ENCODE data around the gene DHRS7C. TPM values are rescaled to one million over a fixed set of nuclear protein-coding genes. Genes with fewer than 3 reads are reported as not detected.

The DHRS7C gene
- polyA plus RNA-seq, 1 donor from 2014 or later = not detected

- no peaks in the 10 kb centered on the region for H3K9me2 ChIP-seq (ENCODE audit: insufficient read depth, low read length)
- H3K27me3 ChIP-seq (ENCODE audit: insufficient read depth, low read depth, low read length) = no peaks in the 10 kb centered on the region
- H3K9me3 ChIP-seq (ENCODE audit: low read length) = no peaks in the 10 kb centered on the region
- no peaks in the 10 kb centered on the region for H4K20me1 ChIP-seq (ENCODE audit: insufficient read depth)
- no peak overlapping the region for H3K4me3 ChIP-seq (ENCODE audit: low read length)
- no peaks in the 10 kb centered on the region for H3K79me2 ChIP-seq (replicated peaks; ENCODE audit: insufficient read depth, low read length)
- no peak for TF ChIP-seq MXI1 (conservative IDR thresholded peaks at IDR 0.05; ENCODE audit: poor library complexity, severe bottlenecking)
- H3K9ac ChIP-seq (ENCODE audit: low read length) = no peak overlapping the region
- no peak overlapping the region for H3K27ac ChIP-seq (ENCODE audit: low read length)
- no peak overlapping the region for H2AFZ ChIP-seq (ENCODE audit: low read depth, low read length)
- H3K4me2 ChIP-seq (ENCODE audit: low read length) = no peak overlapping the region
- H3K36me3 ChIP-seq (ENCODE audit: insufficient read depth, low read length) = no peaks in the 10 kb centered on the region
- no peaks in the 10 kb centered on the region for H3F3A ChIP-seq (ENCODE audit: insufficient read depth, low read length, poor library complexity, severe bottlenecking)
Observed at GRCh38 chr17:9798724-9799123, 7.3 kb upstream of the DHRS7C start.

DNA sequence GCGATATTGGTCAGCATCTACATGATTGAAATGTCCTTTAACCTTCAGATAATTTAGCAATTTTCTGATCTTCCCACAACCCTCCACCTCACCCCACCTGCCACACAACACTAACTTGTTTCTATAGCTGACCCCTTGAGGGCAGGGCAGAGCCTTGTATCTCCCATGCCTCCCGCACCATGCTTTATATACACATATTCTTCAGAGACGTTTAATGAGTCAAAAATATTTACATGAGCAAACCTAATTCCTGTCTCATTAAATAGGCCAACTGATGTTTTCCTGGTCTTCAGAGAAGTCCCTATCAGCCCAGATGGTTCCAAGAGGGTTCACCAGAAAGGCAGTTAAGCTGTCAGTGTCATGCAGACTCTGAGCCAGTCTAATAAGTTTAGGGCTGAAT is 6.6 kb upstream of the DHRS7C start:
- Histone ChIP-seq H3K9me3 (ENCODE audit: low read length) (no peaks in the 10 kb centered on the region), H2AFZ (ENCODE audit: low read depth, low read length) (no peak overlapping the region), H3F3A (ENCODE audit: insufficient read depth, low read length, poor library complexity, severe bottlenecking) (no peaks in the 10 kb centered on the region), H3K4me3 (ENCODE audit: low read length) (no peak overlapping the region), H3K9me2 (ENCODE audit: insufficient read depth, low read length) (no peaks in the 10 kb centered on the region), H3K4me2 (ENCODE audit: low read length) (no peak overlapping the region), H3K79me2 (replicated peaks; ENCODE audit: insufficient read depth, low read length) (no peaks in the 10 kb centered on the region), H3K36me3 (ENCODE audit: insufficient read depth, low read length) (no peaks in the 10 kb centered on the region), H3K27ac (ENCODE audit: low read length) (no peak overlapping the region), H3K27me3 (ENCODE audit: insufficient read depth, low read depth, low read length) (no peaks in the 10 kb centered on the region), H4K20me1 (ENCODE audit: insufficient read depth) (no peaks in the 10 kb centered on the region), H3K9ac (ENCODE audit: low read length) (no peak overlapping the region)
- TF ChIP-seq TAF1 (IDR thresholded peaks at IDR 0.05; ENCODE audit: low read depth) (no peak), SMC3 (conservative IDR thresholded peaks at IDR 0.05; ENCODE audit: poor library complexity) (no peak), MXI1 (conservative IDR thresholded peaks at IDR 0.05; ENCODE audit: poor library complexity, severe bottlenecking) (no peak), EZH2 (IDR thresholded peaks at IDR 0.05; ENCODE audit: borderline replicate concordance, insufficient read depth, low read length, poor library complexity, severe bottlenecking) (no peak), EP300 (conservative IDR thresholded peaks at IDR 0.05; ENCODE audit: poor library complexity, severe bottlenecking) (no peak), POLR2AphosphoS5 (IDR thresholded peaks at IDR 0.05) (no peak), RAD21 (conservative IDR thresholded peaks at IDR 0.05) (no peak)
- TF ChIP-seq, protein P1, sequence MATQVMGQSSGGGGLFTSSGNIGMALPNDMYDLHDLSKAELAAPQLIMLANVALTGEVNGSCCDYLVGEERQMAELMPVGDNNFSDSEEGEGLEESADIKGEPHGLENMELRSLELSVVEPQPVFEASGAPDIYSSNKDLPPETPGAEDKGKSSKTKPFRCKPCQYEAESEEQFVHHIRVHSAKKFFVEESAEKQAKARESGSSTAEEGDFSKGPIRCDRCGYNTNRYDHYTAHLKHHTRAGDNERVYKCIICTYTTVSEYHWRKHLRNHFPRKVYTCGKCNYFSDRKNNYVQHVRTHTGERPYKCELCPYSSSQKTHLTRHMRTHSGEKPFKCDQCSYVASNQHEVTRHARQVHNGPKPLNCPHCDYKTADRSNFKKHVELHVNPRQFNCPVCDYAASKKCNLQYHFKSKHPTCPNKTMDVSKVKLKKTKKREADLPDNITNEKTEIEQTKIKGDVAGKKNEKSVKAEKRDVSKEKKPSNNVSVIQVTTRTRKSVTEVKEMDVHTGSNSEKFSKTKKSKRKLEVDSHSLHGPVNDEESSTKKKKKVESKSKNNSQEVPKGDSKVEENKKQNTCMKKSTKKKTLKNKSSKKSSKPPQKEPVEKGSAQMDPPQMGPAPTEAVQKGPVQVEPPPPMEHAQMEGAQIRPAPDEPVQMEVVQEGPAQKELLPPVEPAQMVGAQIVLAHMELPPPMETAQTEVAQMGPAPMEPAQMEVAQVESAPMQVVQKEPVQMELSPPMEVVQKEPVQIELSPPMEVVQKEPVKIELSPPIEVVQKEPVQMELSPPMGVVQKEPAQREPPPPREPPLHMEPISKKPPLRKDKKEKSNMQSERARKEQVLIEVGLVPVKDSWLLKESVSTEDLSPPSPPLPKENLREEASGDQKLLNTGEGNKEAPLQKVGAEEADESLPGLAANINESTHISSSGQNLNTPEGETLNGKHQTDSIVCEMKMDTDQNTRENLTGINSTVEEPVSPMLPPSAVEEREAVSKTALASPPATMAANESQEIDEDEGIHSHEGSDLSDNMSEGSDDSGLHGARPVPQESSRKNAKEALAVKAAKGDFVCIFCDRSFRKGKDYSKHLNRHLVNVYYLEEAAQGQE (IDR thresholded peaks at IDR 0.05; ENCODE audit: borderline replicate concordance) = no peak
- TF ChIP-seq, protein P2, sequence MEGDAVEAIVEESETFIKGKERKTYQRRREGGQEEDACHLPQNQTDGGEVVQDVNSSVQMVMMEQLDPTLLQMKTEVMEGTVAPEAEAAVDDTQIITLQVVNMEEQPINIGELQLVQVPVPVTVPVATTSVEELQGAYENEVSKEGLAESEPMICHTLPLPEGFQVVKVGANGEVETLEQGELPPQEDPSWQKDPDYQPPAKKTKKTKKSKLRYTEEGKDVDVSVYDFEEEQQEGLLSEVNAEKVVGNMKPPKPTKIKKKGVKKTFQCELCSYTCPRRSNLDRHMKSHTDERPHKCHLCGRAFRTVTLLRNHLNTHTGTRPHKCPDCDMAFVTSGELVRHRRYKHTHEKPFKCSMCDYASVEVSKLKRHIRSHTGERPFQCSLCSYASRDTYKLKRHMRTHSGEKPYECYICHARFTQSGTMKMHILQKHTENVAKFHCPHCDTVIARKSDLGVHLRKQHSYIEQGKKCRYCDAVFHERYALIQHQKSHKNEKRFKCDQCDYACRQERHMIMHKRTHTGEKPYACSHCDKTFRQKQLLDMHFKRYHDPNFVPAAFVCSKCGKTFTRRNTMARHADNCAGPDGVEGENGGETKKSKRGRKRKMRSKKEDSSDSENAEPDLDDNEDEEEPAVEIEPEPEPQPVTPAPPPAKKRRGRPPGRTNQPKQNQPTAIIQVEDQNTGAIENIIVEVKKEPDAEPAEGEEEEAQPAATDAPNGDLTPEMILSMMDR (IDR thresholded peaks at IDR 0.05; ENCODE audit: poor library complexity, severe bottlenecking) = no peak
